A549 (cell line): ENCODE data around the gene MYO1B. TPM values are rescaled to one million over a fixed set of nuclear protein-coding genes. Genes with fewer than 3 reads are reported as not detected.

Source experiments
- ATAC-seq, 2 experiments: fragments of 200-7000 bp in 1 of 2; fragments of >200 bp in 1 of 2; cut with Nextera tagmentation in 1 of 2; cut with Tn5 transposase in 1 of 2; 3 replicates each; pipeline versions ENCODE4 v1.8.0 to v1.9.1; 2018 to 2020; ENCODE audit warnings: mild to moderate bottlenecking in 1 of 2, moderate library complexity in 1 of 2
- CTCF ChIA-PET: fragments of 300-600 bp; sonication (Branson Sonifier 250); formaldehyde crosslinking; extraction: SDS; loops from one replicate; lab custom pipeline; 2021; ENCODE audit warnings: antibody characterized with exemption, inconsistent platforms; lab: Yijun Ruan, JAX
- POLR2A ChIA-PET: fragments of 350-600 bp; formaldehyde crosslinking; extraction: SDS; loops from one replicate; lab custom pipeline; 2021; ENCODE audit warnings: antibody characterized with exemption, inconsistent platforms; lab: Yijun Ruan, JAX
- DNase-seq, 2 experiments: peaks; one replicate each; pipeline versions ENCODE4 v3.0.0 to v3.0.0-alpha.2; 2011 to 2016; ENCODE audit warnings: low read depth in 1 of 2, low spot score in 1 of 2
- FAIRE-seq: peaks from 2 replicates; lab custom pipeline; 2011; peaks lifted over from hg19 to GRCh38; lab: Jason Lieb, UNC
- H3K27ac ChIP-seq, 2 experiments: fragments of >200 bp; sonication (Bioruptor Twin); formaldehyde crosslinking; 3 replicates each; pipeline ENCODE4 v1.5.1; 2016 to 2017
- H3K4me1 ChIP-seq: fragments of >200 bp; sonication (Bioruptor Twin); formaldehyde crosslinking; 3 replicates; pipeline ENCODE4 v1.6.1; 2016
- H3K4me2 ChIP-seq: fragments of >200 bp; sonication (Bioruptor Twin); formaldehyde crosslinking; 3 replicates; pipeline ENCODE4 v1.6.1; 2016
- H3K4me3 ChIP-seq: fragments of >200 bp; sonication (Bioruptor Twin); formaldehyde crosslinking; 3 replicates; pipeline ENCODE4 v1.5.1; 2016
- H3K9me3 ChIP-seq: fragments of >200 bp; sonication (Bioruptor Twin); formaldehyde crosslinking; 3 replicates; pipeline ENCODE4 v1.6.1; 2016
- BHLHE40 ChIP-seq: IDR thresholded peaks from 2 replicates; pipeline ENCODE4 v1.6.1; 2012; ENCODE audit warnings: low read depth, low read length, inconsistent platforms
- CEBPB ChIP-seq, 2 experiments: fragments of >200 bp in 1 of 2; sonication (Bioruptor Twin) in 1 of 2; formaldehyde crosslinking in 1 of 2; IDR thresholded peaks; 2 replicates each; pipeline ENCODE4 v1.6.1; 2012 to 2016
- CHD4 ChIP-seq: fragments of 200-600 bp; sonication (generic); IDR thresholded peaks from 2 replicates; pipeline ENCODE4 v1.6.1; 2016; ENCODE audit warnings: antibody characterized with exemption, mild to moderate bottlenecking, borderline replicate concordance
- EHF ChIP-seq: fragments of 250-450 bp; sonication (Bioruptor Pico); IDR thresholded peaks from 2 replicates; pipeline ENCODE4 v1.5.0; 2020; ENCODE audit warnings: mild to moderate bottlenecking
- FOSL2 ChIP-seq, 2 experiments: fragments of 450-650 bp in 1 of 2; fragments of >200 bp in 1 of 2; sonication (Bioruptor Twin) in 1 of 2; formaldehyde crosslinking; IDR thresholded peaks; 2 replicates each; pipeline versions ENCODE4 v1.5.0 to v1.6.1; 2016 to 2020; ENCODE audit warnings: mild to moderate bottlenecking in 1 of 2, moderate library complexity in 1 of 2
- FOXS1 ChIP-seq: fragments of 250-450 bp; sonication (Bioruptor Pico); IDR thresholded peaks from 2 replicates; pipeline ENCODE4 v1.5.0; 2020; ENCODE audit warnings: mild to moderate bottlenecking, moderate library complexity
- GATA3 ChIP-seq: IDR thresholded peaks from 2 replicates; pipeline ENCODE4 v1.6.1; 2012; ENCODE audit warnings: borderline replicate concordance
- HEYL ChIP-seq: fragments of 250-450 bp; sonication (Bioruptor Pico); IDR thresholded peaks from 2 replicates; pipeline ENCODE4 v1.8.0; 2021; ENCODE audit warnings: mild to moderate bottlenecking, moderate library complexity
- HOXB13 ChIP-seq: fragments of 250-450 bp; sonication (Bioruptor Pico); IDR thresholded peaks from 2 replicates; pipeline ENCODE4 v1.5.0; 2020; ENCODE audit warnings: low read depth, mild to moderate bottlenecking, moderate library complexity
- KDM1A ChIP-seq: fragments of 200-600 bp; sonication (generic); IDR thresholded peaks from 2 replicates; pipeline ENCODE4 v1.6.1; 2016; ENCODE audit warnings: low read depth, mild to moderate bottlenecking
- MAZ ChIP-seq: fragments of 150-350 bp; IDR thresholded peaks from 2 replicates; pipeline ENCODE4 v1.6.1; 2014; ENCODE audit warnings: antibody characterized with exemption, low read depth, low read length, borderline replicate concordance
- POLR2A ChIP-seq: IDR thresholded peaks from 2 replicates; pipeline ENCODE4 v1.6.1; 2012; ENCODE audit warnings: mild to moderate bottlenecking, low read length
- POLR2AphosphoS2 ChIP-seq: conservative IDR thresholded peaks from 2 replicates; pipeline ENCODE4 v1.6.1; 2012; ENCODE audit warnings: low read length, improper control_type of control experiment, inconsistent platforms
- RAD21 ChIP-seq, 2 experiments: fragments of >200 bp in 1 of 2; sonication (Bioruptor Twin) in 1 of 2; formaldehyde crosslinking in 1 of 2; IDR thresholded peaks in 1 of 2; conservative IDR thresholded peaks in 1 of 2; 2 replicates in 1 of 2; 3 replicates in 1 of 2; pipeline ENCODE4 v1.6.1; 2012 to 2018; ENCODE audit warnings: inconsistent platforms in 1 of 2
- WGBS: methylation state at CpG from one replicate; pipeline ENCODE4 v1.1.6; 2017; ENCODE audit errors: missing lambda C conversion rate; 5-methylcytosine and 5-hydroxymethylcytosine counted together
- polyA plus RNA-seq, 4 experiments: library from polyadenylated mRNA; depleted of rRNA in 3 of 4; stranded (reverse); fragments of >200 nt; fragmentation: RNase III in 1 of 4; extraction: RNeasy Plus Mini Kit Qiagen cat#74134 plus additional on column Dnase treatment in 1 of 4; gene quantifications; 2 replicates in 3 of 4; 3 replicates in 1 of 4; pipeline ENCODE4 v1.2.3, GENCODE V29; 2011 to 2017
- TF ChIP-seq, protein P1 (sequence below): fragments of >200 bp; sonication (Bioruptor Twin); formaldehyde crosslinking; IDR thresholded peaks from 2 replicates; pipeline ENCODE4 v1.6.1; 2016
- TF ChIP-seq, protein P2 (sequence below): fragments of 450-650 bp; IDR thresholded peaks from 2 replicates; pipeline ENCODE4 v1.6.1; 2014; ENCODE audit warnings: antibody characterized with exemption
- TF ChIP-seq, protein P3 (sequence below): fragments of >200 bp; sonication (Bioruptor Twin); formaldehyde crosslinking; IDR thresholded peaks from 3 replicates; pipeline ENCODE4 v1.6.1; 2016
- TF ChIP-seq, protein P4 (sequence below): IDR thresholded peaks from 2 replicates; pipeline ENCODE4 v1.6.1; 2012

The MYO1B gene
- polyA plus RNA-seq, 2 of the 4 experiments (the other 2 are of a cell fraction) = 77.7 to 159 TPM

DNA sequence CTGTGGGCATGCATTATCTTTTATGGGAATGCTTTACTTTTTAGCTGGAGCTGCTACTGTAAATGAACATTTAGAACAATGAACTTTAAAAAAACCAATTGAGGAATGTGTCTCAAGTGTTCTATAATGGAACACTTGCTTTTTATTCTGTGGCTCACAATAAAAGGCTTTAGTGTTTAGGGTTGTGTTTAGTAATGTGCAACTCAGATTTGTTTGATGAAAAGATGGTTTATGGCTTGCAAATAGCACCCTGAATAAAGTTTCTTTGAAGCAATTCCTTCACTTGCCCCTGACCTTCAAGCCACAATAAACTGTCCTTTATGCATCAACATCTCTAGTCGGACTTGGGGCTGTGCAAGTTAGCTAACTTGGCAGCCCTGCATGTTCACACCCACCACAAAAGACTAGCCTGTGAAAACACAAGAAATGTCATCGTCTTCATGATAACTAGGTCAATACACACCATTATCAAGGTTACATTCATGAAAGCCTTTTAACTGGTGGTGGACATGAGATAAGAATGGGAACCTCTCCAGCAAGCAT lies 98.7 kb downstream of the MYO1B start (continued):
- TF ChIP-seq POLR2AphosphoS2 = no peak
- TF ChIP-seq BHLHE40 = no peak

DNA sequence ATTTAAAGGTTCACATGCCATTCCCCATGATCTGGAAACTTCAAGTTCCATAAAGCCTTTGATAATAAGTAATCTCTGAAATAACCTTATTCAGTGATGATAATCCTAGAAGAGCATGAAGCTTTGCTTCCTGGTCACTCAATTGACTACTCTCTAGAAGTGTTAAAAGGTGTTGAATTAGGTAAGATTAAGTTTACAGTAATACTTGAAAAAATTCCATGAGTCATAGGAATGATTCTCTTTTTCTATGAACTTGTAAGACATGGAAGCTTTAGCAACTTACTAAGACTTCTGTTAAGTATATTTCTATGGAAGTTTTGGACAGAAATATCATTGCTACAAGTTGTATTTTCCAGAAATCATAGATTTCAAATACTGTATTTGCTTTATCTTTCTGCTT lies 100.6 kb downstream of the MYO1B start:
- no peak for ATAC-seq
- DNase-seq = no peak
- POLR2A ChIA-PET = no interaction called here
- H3K9me3 ChIP-seq = no peaks in the 10 kb centered on the region
- no peak for FAIRE-seq
- H3K4me1 ChIP-seq = peaks cover 36% of the 10 kb centered on the region
- CTCF ChIA-PET = interaction anchor here (0.9 to 1.3 kb wide), 4 partner anchors 12 to 181 kb away, joined by 3 read pairs; no protein-coding TSS in a partner anchor
- TF ChIP-seq CEBPB (IDR thresholded peaks at IDR 0.05) (no peak), FOSL2 (IDR thresholded peaks at IDR 0.05) (no peak), FOSL2 (CRISPR knock-in tag; IDR thresholded peaks at IDR 0.05) (peak; percentile 55)
- no peak overlapping the region for H3K4me3 ChIP-seq
- peak overlapping the region; percentile 26; the same call in 2 of the 3 replicates for H3K4me2 ChIP-seq
- no peak overlapping the region for H3K27ac ChIP-seq

DNA sequence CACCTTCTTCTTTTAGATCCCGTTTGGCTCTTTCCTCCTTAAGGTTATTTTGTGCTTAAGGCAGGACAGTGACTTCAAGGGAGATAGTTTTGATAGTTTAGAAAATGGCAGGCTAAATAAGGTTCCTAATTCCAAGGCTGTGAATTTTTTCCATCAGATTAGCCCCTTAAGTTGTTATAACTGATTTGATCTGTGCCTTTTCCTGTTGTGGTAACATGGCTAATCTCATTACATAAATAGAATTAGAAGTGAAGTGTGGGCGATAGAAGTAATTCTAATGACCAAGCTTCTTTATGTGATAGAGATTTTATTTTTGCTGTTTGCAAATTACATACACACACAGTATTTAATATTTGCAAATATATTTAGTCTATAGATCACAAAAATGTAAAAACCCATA lies 102.0 kb downstream of the MYO1B start:
- H3K4me1 ChIP-seq = peaks cover 44% of the 10 kb centered on the region
- no peak overlapping the region for H3K4me2 ChIP-seq
- 90% methylated on average over 2 of the region's 2 CpGs for WGBS
- ChIA-PET CTCF (interaction anchor here (1.9 kb wide), 1 partner anchor 174 kb away, joined by 5 read pairs; no protein-coding TSS in a partner anchor), POLR2A (no interaction called here)
- no peak overlapping the region for H3K27ac ChIP-seq
- DNase-seq (no peak), ATAC-seq (no peak), FAIRE-seq (no peak)
- H3K9me3 ChIP-seq = no peaks in the 10 kb centered on the region
- no peak overlapping the region for H3K4me3 ChIP-seq
- TF ChIP-seq, protein P1, sequence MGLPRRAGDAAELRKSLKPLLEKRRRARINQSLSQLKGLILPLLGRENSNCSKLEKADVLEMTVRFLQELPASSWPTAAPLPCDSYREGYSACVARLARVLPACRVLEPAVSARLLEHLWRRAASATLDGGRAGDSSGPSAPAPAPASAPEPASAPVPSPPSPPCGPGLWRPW = no peak
- TF ChIP-seq POLR2A = no peak
- no peak for TF ChIP-seq MAZ
- no peak for TF ChIP-seq GATA3

DNA sequence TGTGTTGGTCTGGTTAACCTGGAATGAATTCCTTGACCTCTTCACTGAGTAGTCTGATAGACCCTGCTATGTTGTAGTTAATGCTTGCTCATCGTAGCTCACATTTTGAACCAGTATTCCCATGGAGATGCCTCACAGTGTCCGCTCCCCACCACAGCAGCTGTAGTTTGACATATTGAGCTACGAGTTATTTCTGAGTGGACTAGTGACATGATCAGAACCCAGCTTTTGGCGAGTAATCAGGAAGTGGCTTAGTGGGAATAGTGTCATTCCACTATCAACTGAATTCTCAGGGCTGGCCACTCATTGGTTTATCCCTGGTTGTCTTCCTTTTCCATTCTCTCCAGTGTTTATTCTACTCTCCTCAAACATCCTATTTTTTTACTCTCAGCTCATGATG lies 102.7 kb downstream of the MYO1B start:
- Histone ChIP-seq H3K4me2 (no peak overlapping the region), H3K9me3 (no peaks in the 10 kb centered on the region), H3K4me3 (no peak overlapping the region), H3K27ac (no peak overlapping the region), H3K4me1 (peaks cover 49% of the 10 kb centered on the region)
- ATAC-seq = no peak
- TF ChIP-seq, protein P2, sequence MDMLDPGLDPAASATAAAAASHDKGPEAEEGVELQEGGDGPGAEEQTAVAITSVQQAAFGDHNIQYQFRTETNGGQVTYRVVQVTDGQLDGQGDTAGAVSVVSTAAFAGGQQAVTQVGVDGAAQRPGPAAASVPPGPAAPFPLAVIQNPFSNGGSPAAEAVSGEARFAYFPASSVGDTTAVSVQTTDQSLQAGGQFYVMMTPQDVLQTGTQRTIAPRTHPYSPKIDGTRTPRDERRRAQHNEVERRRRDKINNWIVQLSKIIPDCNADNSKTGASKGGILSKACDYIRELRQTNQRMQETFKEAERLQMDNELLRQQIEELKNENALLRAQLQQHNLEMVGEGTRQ = no peak
- TF ChIP-seq HEYL (CRISPR knock-in tag) (no peak), CHD4 (no peak), KDM1A (no peak), FOXS1 (CRISPR knock-in tag) (no peak), HOXB13 (CRISPR knock-in tag) (no peak), EHF (CRISPR knock-in tag) (no peak), GATA3 (no peak), RAD21 (conservative IDR thresholded peaks at IDR 0.05 in 1 of 2, IDR thresholded peaks at IDR 0.05 in 1 of 2) (no peak)
- TF ChIP-seq, protein P3, sequence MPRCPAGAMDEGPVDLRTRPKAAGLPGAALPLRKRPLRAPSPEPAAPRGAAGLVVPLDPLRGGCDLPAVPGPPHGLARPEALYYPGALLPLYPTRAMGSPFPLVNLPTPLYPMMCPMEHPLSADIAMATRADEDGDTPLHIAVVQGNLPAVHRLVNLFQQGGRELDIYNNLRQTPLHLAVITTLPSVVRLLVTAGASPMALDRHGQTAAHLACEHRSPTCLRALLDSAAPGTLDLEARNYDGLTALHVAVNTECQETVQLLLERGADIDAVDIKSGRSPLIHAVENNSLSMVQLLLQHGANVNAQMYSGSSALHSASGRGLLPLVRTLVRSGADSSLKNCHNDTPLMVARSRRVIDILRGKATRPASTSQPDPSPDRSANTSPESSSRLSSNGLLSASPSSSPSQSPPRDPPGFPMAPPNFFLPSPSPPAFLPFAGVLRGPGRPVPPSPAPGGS = no peak
- TF ChIP-seq, protein P4, sequence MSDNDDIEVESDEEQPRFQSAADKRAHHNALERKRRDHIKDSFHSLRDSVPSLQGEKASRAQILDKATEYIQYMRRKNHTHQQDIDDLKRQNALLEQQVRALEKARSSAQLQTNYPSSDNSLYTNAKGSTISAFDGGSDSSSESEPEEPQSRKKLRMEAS = no peak
- ChIA-PET POLR2A (no interaction called here), CTCF (interaction anchor here (1.9 kb wide), 1 partner anchor 174 kb away, joined by 5 read pairs; no protein-coding TSS in a partner anchor)
- no peak for FAIRE-seq
- no peak for DNase-seq
- WGBS = 95% methylated on average over 4 of the region's 4 CpGs
